Breast epithelium (tissue), 4 donors: ENCODE data around the gene TSEN15. TPM values are rescaled to one million over a fixed set of nuclear protein-coding genes. Genes with fewer than 3 reads are reported as not detected.
A peak's percentile ranks its signal among the peaks of the same experiment; 100 is the strongest.

Experiments used
- DNase-seq, 2 donors: peaks; one replicate each; pipeline ENCODE4 v3.0.0-alpha.2; 2019; ENCODE audit warnings: low spot score in 2 of 2
- H3K27ac ChIP-seq, 2 donors: fragments of 200-600 bp; sonication (generic) in 1 of 2; one replicate each; pipeline ENCODE4 v1.5.1; 2016 to 2019; ENCODE audit warnings: mild to moderate bottlenecking in 1 of 2
- H3K27me3 ChIP-seq, 2 donors: fragments of 200-600 bp; sonication (generic) in 1 of 2; one replicate each; pipeline versions ENCODE4 v1.5.1 to v1.6.0; 2017 to 2019; ENCODE audit warnings: control low read depth in 1 of 2, mild to moderate bottlenecking in 1 of 2
- H3K36me3 ChIP-seq: fragments of 200-600 bp; one replicate; pipeline ENCODE4 v1.5.1; 2019
- H3K4me1 ChIP-seq, 2 donors: fragments of 200-600 bp; sonication (generic); one replicate each; pipeline ENCODE4 v1.5.1; 2016 to 2019; ENCODE audit warnings: control low read depth in 1 of 2
- H3K4me3 ChIP-seq, 3 donors: fragments of 200-600 bp; sonication (generic); 1 replicate in 2 of 3; 2 replicates in 1 of 3; pipeline ENCODE4 v1.5.1; 2016 to 2019; ENCODE audit warnings: mild to moderate bottlenecking in 3 of 3, moderate library complexity in 2 of 3
- H3K9me3 ChIP-seq, 2 donors: fragments of 200-600 bp; sonication (generic) in 1 of 2; one replicate each; pipeline ENCODE4 v1.5.1; 2016 to 2019; ENCODE audit warnings: control low read depth in 1 of 2
- CTCF ChIP-seq, 3 donors: fragments of 450-650 bp; IDR thresholded peaks; one replicate each; pipeline ENCODE4 v1.5.1; 2016 to 2017; ENCODE audit warnings: antibody characterized with exemption in 3 of 3, mild to moderate bottlenecking in 3 of 3, moderate library complexity in 3 of 3
- POLR2A ChIP-seq: fragments of 450-650 bp; IDR thresholded peaks from one replicate; pipeline ENCODE4 v1.6.1; 2016; ENCODE audit warnings: antibody characterized with exemption, mild to moderate bottlenecking, moderate library complexity
- POLR2AphosphoS5 ChIP-seq, 3 donors: sonication (generic); formaldehyde crosslinking; IDR thresholded peaks; one replicate each; pipeline ENCODE4 v1.6.1; 2017; ENCODE audit warnings: antibody characterized with exemption in 3 of 3
- intact Hi-C: fragments of 100-400 bp; cut with DNase I; formaldehyde crosslinking; loops from one replicate; pipeline ENCODE4 v1.15.1; 2023; ENCODE audit warnings: low total_unique reads
- total RNA-seq, 3 donors: library from RNA; depleted of rRNA; stranded (reverse); fragments of >200 nt; gene quantifications; one replicate each; pipeline ENCODE4 v1.1.0, GENCODE V29; 2016

TSEN15 gene
- total RNA-seq, 3 donors from 2014 or later = 18.9 to 25.0 (median 23.6) TPM

GRCh38 chr1:184033711-184034167, 17.8 kb upstream of the TSEN15 start:
- no peak for DNase-seq
- intact Hi-C loops = no loop called here
- H3K27ac ChIP-seq = no peak overlapping the region
- H3K27me3 ChIP-seq = peaks cover 0 to 3% of the 10 kb centered on the region in 2 donors
- no peak for TF ChIP-seq POLR2AphosphoS5 (IDR thresholded peaks at IDR 0.05)
- no peak for TF ChIP-seq CTCF (IDR thresholded peaks at IDR 0.05)
- TF ChIP-seq POLR2A = no peak
- H3K36me3 ChIP-seq = no peaks in the 10 kb centered on the region
- peaks cover 0 to 2% of the 10 kb centered on the region in 2 donors for H3K4me1 ChIP-seq
- H3K9me3 ChIP-seq = no peaks in the 10 kb centered on the region
- H3K4me3 ChIP-seq = no peak overlapping the region

- H3K27me3 ChIP-seq = peaks cover 0 to 3% of the 10 kb centered on the region in 2 donors
- no peaks in the 10 kb centered on the region for H3K9me3 ChIP-seq
- no peak overlapping the region for H3K4me3 ChIP-seq
- no peaks in the 10 kb centered on the region for H3K4me1 ChIP-seq
- DNase-seq = no peak
- intact Hi-C loops = no loop called here
- no peaks in the 10 kb centered on the region for H3K36me3 ChIP-seq
- H3K27ac ChIP-seq = no peak overlapping the region
- no peak for TF ChIP-seq POLR2A
- TF ChIP-seq POLR2AphosphoS5 (IDR thresholded peaks at IDR 0.05) = no peak
- no peak for TF ChIP-seq CTCF (IDR thresholded peaks at IDR 0.05)
Measured at GRCh38 chr1:184034761-184035379, 16.7 kb upstream of the TSEN15 start.

GRCh38 chr1:184035719-184036516, 15.6 kb upstream of the TSEN15 start:
- intact Hi-C loops = no loop called here

GRCh38 chr1:184036517-184036949, 15.0 kb upstream of the TSEN15 start:
- no peaks in the 10 kb centered on the region for H3K9me3 ChIP-seq
- DNase-seq = no peak
- TF ChIP-seq POLR2A (no peak), CTCF (IDR thresholded peaks at IDR 0.05) (no peak), POLR2AphosphoS5 (IDR thresholded peaks at IDR 0.05) (no peak)
- H3K27ac ChIP-seq = peak overlapping the region in 1 of 2 donors; percentile 66
- no peaks in the 10 kb centered on the region for H3K36me3 ChIP-seq
- intact Hi-C loops = no loop called here
- no peaks in the 10 kb centered on the region for H3K4me1 ChIP-seq
- peaks cover 0 to 3% of the 10 kb centered on the region in 2 donors for H3K27me3 ChIP-seq
- H3K4me3 ChIP-seq = peak overlapping the region; percentile 58 to 78 (median 59)

More at GRCh38 chr1:184035719-184036516, 15.6 kb upstream of the TSEN15 start:
- Histone ChIP-seq H3K27ac (peak overlapping the region in 1 of 2 donors; percentile 66), H3K4me3 (peak overlapping the region; percentile 58 to 78 (median 59)), H3K27me3 (peaks cover 0 to 3% of the 10 kb centered on the region in 2 donors), H3K36me3 (no peaks in the 10 kb centered on the region), H3K9me3 (no peaks in the 10 kb centered on the region), H3K4me1 (no peaks in the 10 kb centered on the region)
- no peak for DNase-seq
- TF ChIP-seq CTCF (IDR thresholded peaks at IDR 0.05) (no peak), POLR2A (no peak), POLR2AphosphoS5 (IDR thresholded peaks at IDR 0.05) (no peak)
